Measurements from ENCODE around the gene PPP1R1B. TPM values are rescaled to one million over a fixed set of nuclear protein-coding genes. Genes with fewer than 3 reads are reported as not detected.

The PPP1R1B gene
- total RNA-seq, 6 experiments from 2014 or later, result not detected

DNA sequence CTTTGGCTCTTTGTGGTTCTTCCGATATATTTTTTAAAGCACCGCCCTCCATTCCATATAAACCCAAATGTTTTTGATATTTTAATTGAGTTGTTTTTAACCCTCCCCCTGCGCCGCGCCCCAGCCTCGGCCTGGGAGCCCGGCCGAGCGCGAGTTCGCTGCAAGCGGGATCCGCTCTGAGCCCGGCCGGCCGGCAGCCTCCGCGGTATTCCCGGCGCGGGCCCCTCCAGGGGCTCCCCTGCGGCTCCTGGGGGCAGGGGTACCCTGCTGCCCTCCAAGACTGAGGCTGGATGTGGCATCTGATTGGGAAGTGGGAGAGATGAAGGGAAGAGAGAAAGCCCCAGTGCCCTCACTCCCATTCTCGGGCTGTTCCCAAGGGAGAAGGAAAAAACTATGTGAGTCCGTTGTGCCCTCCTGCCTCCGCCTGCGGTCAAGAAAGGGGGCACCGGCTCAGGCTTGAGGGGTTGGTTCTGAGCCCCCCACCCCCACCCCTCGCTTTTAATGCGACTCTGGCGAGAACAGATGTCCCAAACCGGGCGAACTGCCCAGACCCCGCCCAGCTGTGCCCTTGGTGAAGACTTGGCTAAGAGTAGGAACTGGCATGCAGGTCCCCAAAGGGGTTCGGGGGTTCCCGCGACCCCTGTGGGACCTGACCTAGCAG, 27.6 kb upstream of the PPP1R1B start:
- TF ChIP-seq, protein P1, sequence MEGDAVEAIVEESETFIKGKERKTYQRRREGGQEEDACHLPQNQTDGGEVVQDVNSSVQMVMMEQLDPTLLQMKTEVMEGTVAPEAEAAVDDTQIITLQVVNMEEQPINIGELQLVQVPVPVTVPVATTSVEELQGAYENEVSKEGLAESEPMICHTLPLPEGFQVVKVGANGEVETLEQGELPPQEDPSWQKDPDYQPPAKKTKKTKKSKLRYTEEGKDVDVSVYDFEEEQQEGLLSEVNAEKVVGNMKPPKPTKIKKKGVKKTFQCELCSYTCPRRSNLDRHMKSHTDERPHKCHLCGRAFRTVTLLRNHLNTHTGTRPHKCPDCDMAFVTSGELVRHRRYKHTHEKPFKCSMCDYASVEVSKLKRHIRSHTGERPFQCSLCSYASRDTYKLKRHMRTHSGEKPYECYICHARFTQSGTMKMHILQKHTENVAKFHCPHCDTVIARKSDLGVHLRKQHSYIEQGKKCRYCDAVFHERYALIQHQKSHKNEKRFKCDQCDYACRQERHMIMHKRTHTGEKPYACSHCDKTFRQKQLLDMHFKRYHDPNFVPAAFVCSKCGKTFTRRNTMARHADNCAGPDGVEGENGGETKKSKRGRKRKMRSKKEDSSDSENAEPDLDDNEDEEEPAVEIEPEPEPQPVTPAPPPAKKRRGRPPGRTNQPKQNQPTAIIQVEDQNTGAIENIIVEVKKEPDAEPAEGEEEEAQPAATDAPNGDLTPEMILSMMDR (IDR thresholded peaks at IDR 0.05), result no peak
- no peak for DNase-seq
- H3K27ac Mint-ChIP-seq, result no peak overlapping the region
- no peaks in the 10 kb centered on the region for H3K9me3 Mint-ChIP-seq
- H3K27me3 Mint-ChIP-seq (ENCODE audit: insufficient read depth), result peaks cover 90% of the 10 kb centered on the region
- no peaks in the 10 kb centered on the region for H3K36me3 Mint-ChIP-seq (ENCODE audit: low read depth)
- H3K4me1 Mint-ChIP-seq (ENCODE audit: low read depth), result no peaks in the 10 kb centered on the region
- H3K4me3 Mint-ChIP-seq, result no peak overlapping the region

DNA sequence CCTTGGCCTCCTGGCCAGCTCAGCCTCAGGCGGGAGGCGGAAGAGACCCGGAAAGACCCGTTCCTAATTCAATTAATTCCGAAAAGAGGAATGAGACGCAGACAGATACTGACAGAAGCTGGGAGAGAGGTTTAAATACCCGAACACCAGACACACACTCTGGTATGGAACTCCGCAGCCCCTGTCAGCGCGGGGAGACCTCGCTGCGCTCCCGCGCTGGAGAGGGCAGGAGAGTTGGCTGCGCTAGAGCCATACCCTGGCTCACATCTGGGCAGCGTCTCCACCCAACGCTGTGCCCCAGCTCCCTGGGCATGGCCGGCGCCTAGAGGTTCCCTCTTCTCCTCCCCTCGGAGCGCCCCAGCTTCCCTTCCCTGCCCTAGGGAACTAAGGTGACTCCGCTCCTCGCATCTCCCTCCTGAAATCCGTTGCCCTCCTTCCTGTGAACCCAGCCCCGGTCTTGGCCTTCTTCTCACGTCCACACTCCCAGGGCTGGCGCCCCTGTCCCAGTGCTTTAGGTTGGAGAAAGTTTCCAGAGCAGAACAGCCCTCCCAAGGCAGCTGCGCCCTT, 27.0 kb upstream of the PPP1R1B start:
- Mint-ChIP-seq H3K36me3 (ENCODE audit: low read depth) (no peaks in the 10 kb centered on the region), H3K4me1 (ENCODE audit: low read depth) (no peaks in the 10 kb centered on the region), H3K27me3 (ENCODE audit: insufficient read depth) (peaks cover 87% of the 10 kb centered on the region), H3K4me3 (no peak overlapping the region), H3K27ac (no peak overlapping the region), H3K9me3 (no peaks in the 10 kb centered on the region)
- DNase-seq, result no peak
- TF ChIP-seq, protein P1 (IDR thresholded peaks at IDR 0.05), result no peak

DNA sequence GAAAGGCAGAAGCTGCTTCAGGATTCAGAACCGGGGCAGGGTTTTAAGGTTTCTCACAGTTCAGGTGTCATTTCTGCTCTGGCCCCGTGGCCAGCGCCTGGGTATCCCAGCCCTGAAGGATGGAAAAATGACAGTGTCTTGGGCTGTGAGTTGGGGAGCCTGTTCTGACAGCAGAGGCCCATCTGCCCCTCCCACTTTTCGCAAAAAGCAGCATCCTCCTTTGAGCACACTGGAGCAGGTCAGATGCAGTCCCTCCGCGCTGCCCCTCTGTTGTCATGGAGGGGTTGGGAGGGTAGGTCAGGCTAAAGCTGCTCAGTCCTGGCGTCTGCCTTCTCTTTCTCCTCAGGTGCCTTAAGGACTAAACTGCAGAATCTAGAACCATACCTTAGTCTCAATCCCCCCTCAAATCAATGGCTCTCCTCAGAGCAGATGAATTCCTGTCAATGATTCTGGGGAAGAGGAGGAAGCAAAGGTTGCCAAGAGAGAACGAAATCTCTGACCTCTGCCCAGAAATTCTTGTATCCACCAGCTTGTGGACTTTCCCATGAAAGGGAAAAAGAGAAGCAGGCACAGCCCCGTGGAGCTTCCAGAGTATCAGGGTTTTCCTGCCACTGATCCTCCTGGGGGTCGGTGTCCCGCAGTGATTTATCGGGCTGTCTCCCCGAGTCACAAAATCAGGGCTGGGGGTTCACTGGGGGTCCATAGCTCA, 26.3 kb upstream of the PPP1R1B start:
- Mint-ChIP-seq H3K27ac (no peak overlapping the region), H3K4me3 (no peak overlapping the region), H3K36me3 (ENCODE audit: low read depth) (no peaks in the 10 kb centered on the region), H3K4me1 (ENCODE audit: low read depth) (no peaks in the 10 kb centered on the region), H3K9me3 (no peaks in the 10 kb centered on the region), H3K27me3 (ENCODE audit: insufficient read depth) (peaks cover 86% of the 10 kb centered on the region)
- TF ChIP-seq, protein P1 (IDR thresholded peaks at IDR 0.05), result no peak
- no peak for DNase-seq

DNA sequence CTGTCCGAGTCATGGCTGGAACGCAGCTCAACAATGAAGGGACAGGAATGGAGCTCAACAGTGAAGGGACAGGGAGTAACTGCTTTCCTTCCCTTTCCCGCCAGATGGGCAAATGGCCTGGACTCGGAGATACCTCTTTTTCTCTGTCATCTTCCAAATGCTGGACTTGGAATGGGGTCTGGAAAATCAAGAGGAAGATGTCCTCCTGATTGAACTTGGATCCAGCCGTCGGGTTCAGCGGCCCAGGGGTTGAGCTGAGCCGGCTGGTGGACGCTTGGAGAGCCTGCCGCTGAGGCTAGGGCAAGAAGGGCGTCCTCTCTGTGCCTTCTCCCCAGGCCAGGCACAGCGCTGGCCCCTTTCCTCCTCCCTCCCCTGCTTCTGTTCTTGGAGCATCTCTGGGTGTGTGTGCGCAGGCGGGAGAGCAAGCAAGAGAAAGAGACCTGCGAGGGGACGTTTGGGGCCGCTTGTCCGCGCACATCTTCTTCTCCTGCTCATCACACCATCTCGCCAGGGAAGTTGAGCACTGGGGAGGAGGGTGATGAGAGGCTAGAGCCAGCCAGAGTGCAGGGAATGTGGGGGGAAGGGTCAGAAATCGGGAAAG, 25.7 kb upstream of the PPP1R1B start:
- no peaks in the 10 kb centered on the region for H3K36me3 Mint-ChIP-seq (ENCODE audit: low read depth)
- H3K4me3 Mint-ChIP-seq, result no peak overlapping the region
- H3K27me3 Mint-ChIP-seq (ENCODE audit: insufficient read depth), result peaks cover 80% of the 10 kb centered on the region
- DNase-seq, result no peak
- H3K9me3 Mint-ChIP-seq, result no peaks in the 10 kb centered on the region
- TF ChIP-seq, protein P1 (IDR thresholded peaks at IDR 0.05), result no peak
- H3K27ac Mint-ChIP-seq, result no peak overlapping the region
- no peaks in the 10 kb centered on the region for H3K4me1 Mint-ChIP-seq (ENCODE audit: low read depth)

DNA sequence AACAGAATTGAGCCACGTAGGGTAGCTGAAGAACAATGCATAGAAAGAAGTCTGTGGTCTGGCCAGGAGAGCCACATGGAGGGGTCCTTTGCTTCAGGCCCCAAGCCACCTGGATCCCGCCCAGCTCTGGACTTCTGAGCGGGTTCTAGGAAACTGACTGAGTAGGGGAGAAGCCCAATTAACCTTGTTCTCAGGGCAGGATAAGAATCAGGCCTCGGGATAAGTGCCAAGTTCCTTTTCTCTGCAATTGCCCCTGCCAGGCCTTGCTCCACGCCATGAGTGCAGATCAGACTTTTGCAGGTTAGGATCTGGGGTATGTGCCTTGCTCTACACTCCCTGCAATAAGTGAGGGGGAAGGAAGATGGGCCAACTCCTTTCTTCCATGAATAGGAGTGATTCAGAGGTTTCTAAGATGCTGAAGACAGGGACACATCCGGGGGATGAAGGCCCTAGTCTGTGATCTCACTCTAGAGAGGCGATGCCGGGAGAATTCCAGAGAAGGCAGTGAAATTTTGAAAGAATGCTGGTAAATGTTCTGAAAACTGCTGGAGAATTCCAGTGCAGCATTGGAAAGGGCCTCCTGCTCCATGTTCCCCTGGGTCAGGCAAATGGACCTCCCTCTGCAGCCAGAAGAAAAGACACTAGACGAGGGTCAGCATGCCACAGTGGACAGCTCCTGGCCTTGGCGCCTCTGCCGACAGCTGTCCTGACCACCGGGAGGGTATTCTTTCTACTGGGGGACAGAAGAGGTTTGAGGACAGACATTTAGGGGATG, 24.8 kb upstream of the PPP1R1B start:
- H3K36me3 Mint-ChIP-seq (ENCODE audit: low read depth), result no peaks in the 10 kb centered on the region
- DNase-seq, result no peak
- H3K9me3 Mint-ChIP-seq, result no peaks in the 10 kb centered on the region
- peaks cover 74% of the 10 kb centered on the region for H3K27me3 Mint-ChIP-seq (ENCODE audit: insufficient read depth)
- TF ChIP-seq, protein P1 (IDR thresholded peaks at IDR 0.05), result no peak
- no peaks in the 10 kb centered on the region for H3K4me1 Mint-ChIP-seq (ENCODE audit: low read depth)
- no peak overlapping the region for H3K27ac Mint-ChIP-seq
- H3K4me3 Mint-ChIP-seq, result no peak overlapping the region

Data from HFFc6 (cell line).